Ureter (tissue), 1 donor: ENCODE results near the gene ATOX1. TPM values are rescaled to one million over a fixed set of nuclear protein-coding genes. Genes with fewer than 3 reads are reported as not detected.

Experiments used
- DNase-seq: peaks from one replicate; pipeline ENCODE4 v3.0.0-alpha.2; 2020; ENCODE audit warnings: low spot score
- total RNA-seq: library from RNA; stranded (reverse); gene quantifications from one replicate; pipeline ENCODE4 v1.2.4, GENCODE V29; 2023
- donor health status: DM: yes; HTN: yes; CAD: no.

The ATOX1 gene
- total RNA-seq, 1 donor from 2014 or later = 88.6 TPM

DNA sequence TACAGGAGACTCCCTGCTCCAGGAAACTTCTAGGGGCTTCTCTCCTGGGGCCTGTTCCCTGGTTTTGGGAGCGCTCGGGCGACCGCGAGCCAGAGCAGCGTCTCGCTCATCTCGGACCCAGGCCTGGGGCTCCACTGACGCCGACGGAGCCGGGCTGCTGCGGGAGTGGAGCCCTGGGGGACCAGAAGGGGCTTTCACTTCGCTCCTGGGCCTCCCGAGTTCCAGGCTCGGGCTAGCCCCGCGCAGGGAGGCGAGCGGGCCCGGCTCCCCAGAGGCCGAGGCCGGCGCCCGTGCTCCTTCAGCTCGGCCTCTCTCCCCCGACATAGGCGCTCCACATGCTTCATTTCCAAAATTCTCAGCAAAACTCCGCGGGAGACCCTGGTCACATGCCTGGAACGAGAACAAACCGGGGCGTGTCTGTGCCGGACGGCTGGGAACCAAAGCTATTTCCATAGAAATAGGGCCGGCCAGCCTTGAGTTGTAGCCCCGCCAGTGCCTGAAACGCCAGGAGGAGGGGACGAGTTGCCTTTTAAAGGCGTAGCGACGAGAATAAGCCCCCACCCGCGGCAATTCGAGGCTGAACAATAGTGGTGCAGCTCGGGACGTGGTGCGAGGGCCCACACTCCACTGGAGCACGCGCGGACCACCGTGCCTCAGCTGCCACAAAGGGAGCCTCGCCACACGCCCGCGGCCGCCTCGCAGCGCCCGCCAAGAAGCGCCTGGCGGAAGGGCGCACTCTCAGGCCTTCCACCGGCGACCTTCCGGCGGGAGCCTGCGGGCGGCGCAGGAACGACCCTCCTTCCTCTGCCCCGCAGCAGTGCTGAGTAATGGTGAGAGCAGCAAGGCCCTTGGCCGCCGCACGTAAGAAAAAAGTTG is 12.2 kb upstream of the ATOX1 start:
- DNase-seq = peak; percentile 79

DNA sequence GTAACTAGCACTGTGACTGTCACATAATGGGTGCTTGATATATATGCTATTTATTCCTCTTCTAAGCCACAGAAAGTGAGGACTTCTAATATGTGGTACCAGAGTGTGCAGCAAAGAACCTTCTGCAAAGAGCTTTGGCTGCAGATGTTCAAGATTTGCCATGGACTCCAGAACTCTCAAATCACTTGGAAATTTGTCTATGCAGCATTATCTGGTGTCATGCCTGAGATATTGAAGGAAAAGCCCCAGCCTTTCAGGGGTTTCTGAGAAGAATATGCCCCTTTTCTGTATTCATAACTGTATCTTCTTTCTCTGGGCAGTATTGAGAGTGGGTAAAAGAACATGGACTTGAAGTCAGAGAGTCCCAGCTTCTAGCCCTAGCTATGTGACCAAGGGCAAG is 8.5 kb upstream of the ATOX1 start:
- no peak for DNase-seq

DNA sequence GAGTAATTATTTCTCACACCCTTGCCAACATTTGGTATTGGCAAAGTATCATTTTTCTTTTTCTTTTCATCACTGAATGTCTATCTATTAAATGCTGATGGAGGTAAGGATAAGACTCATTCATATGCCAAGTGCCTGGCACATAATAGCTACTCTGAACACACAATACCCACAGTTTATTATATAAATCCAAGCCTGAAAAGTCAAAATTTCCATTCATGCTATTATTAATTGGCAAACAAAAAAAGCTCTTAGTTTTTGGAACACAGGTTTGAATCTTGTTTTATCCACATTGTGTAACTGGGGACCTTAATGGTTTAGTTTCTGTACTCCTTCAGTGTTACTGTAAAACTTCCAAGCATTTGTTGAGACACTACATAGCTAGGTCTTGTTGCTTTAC is 6.4 kb upstream of the ATOX1 start:
- no peak for DNase-seq

DNA sequence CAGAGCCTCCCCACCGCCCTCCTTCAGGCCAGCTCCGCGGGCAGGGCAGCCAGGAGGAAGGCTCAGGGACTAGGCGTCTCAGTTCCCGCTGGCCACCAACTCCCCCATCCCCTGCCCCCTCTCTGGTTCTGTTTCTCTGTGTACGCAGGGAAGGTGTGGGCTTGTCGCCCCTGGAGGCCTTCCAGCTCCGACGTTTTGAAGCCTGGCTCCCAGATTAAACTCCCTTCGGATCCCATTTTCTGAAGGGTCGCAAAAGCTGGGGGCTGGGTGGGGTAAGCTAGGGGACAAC is 346 bp downstream of the ATOX1 start:
- no peak for DNase-seq

DNA sequence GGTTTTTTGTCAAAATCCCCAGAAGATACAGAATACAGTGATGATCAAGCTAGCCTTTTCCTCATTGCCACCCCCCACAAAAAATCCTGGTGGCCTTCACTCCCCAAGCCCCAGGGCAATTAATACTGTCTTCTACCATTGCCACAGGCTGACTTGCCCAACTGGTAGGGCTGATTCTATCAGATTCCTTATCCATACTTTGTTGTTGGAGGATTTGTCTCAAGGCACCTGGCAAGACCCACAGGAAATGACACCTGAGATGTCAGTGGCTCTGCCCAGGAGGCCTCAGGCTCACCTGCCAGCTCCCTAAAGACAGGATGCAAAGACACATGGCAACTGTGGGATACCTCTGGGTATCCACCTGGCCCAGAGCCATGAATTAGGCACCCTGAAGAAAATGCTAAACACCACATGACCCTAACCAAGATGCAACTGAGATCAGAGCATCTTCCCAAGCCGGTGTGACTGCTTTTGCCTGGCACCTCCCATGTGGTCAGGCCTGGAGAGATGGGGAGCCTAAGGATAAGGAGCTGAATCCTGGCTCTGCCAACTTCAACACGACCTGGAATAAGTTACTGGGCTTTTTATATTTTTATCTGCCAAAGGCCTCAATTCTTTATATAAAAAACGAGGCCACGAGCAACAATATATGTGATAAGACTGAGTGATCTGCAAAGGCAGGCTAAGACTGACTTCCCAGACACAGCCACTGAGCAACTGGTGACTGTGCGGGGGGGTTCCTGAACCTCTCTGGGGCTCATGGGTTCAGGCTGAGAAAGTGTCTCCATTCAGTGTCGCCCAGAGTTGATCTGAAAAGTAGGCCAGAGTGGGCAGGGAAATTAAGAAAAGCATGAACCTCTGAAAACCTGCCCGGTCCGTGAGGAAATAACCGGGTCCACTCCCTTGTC is 944 bp downstream of the ATOX1 start:
- no peak for DNase-seq

DNA sequence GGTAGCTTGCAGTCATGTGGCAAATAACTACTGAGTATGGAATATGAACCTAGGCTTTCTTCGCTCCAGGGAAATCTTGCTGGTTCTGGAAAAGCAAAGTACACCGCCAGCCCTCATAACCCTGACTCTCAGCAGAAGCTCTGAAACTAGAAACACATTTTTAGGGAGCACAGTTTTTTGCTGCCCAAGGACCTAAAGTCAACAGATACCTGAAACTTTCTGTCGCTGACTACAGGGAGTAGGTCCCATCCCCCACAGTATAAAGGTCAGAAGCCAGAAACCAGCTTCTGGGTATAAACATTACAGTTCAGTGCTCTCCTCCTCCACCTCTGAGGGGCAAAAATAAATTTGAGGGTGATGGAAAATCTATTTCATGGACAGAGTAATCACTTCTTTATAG is 3.0 kb downstream of the ATOX1 start:
- no peak for DNase-seq

DNA sequence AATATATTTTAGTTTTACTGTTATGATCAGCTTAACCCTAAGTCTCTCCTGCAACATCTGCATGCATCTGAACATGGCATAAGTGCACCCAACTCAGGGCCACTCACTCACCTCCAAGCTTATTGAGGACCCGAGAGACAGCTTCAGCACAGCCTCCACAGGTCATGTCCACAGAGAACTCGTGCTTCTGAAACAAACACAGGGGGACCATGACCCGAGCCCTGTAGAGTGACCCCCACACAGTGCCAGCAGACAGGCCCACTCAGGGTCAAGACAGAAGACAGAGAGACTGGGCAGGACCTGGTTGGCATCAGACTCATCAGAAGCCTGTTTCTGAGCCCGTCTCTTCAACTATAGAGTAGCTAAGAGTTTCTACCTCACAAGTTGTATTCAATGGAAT is 6.8 kb downstream of the ATOX1 start:
- DNase-seq = no peak

DNA sequence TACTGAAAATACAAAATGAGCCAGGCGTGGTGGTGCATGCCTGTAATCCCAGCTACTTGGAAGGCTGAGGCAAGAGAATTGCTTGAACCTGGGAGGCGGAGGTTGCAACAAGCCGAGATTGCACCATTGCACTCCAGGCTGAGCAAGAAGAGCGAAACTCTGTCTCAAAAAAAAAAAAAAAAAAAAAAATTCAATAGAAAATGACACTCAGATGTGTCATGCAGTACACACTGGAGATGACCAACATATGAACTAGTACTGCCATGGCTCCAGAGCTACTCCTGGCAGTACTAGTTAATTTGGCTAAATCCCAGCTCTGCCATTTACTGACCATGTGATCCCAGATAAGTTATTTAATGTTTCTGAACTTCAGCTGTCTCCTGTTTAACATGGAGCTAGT is 7.3 kb downstream of the ATOX1 start:
- no peak for DNase-seq

DNA sequence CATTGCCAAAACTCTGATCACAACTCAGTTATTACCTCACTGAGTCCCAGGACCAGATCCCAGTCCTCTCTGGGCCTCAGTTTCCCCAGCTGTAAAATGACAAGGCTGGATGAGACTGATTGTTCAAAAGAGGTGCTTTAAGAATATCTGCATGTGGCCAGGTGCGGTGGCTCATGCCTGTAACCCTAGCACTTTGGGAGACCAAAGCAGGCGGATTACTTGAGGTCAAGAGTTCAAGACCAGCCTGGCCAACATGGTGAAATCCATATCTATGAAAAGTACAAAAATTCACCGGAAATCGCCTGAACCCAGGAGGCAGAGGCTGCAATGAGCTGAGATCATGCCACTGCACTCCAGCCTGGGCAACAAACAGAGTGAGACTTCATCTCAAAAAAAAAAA is 8.3 kb downstream of the ATOX1 start:
- DNase-seq = no peak

DNA sequence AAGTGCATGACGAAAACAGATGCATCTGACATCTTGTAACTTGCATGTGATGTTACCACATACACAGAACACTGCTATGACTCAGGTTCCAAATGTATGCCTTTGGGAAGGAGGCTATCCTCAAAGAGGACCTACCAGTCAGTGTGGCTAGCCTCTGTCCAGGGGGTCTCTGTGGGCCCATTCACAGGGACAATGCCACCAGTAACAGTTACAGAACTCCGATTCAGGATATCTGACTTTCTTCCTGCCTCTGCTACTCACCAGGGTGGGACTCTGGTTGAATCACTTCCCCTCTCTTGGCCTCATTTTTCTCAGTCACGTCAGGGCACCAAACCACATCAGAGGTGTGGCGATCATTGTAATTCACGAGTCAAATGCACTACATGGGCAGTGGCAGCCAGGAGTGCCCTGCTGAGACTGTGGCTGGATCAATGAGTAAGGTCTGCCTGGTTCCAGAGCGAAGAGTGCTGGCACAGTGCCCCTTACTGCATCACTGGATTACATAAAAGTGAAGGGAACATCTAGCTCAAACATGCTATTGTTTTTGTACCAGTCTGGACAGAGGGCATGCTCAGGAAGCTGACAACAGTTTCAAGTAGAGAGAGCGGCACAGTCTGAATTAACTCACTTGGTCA is 13.2 kb downstream of the ATOX1 start:
- peak; percentile 66 for DNase-seq

DNA sequence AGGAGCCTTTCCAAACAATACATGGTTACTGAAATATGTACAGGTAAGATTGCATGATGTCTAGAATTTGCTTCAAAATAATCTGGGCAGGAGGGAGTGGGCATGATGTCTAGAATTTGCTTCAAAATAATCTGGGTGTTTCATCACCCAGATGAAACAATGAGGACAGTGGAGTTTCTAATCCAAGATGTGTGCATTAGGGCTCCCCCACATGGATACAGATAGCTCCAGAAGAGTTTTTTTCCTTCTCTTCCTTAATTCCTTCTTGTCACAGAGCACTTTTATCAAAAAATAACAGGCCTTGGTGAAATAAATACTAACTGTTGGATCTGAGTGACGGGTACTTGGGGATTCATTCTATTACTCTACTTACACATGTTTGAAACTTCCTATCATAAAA is 14.9 kb downstream of the ATOX1 start:
- no peak for DNase-seq

DNA sequence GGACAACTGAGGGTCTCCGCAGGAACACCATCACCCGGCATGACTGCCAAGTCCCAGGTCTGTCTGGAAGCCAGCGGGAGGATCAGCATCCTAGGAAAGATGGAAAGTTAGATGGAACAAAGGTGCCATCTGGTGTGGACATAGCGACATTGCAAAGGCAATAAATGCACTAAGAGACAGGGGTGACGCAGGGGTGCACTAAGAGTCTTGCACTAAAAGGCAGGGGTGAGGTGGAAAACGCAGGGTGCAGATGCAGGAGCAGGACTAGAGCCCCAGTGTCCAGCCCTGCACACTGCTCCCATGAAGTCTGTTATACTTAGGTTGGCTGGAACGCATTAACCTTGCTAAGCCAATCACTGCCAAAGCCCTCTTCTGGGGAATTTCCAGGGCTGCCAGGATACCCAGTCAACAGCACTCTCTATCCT is 15.5 kb downstream of the ATOX1 start:
- DNase-seq = peak; percentile 54

DNA sequence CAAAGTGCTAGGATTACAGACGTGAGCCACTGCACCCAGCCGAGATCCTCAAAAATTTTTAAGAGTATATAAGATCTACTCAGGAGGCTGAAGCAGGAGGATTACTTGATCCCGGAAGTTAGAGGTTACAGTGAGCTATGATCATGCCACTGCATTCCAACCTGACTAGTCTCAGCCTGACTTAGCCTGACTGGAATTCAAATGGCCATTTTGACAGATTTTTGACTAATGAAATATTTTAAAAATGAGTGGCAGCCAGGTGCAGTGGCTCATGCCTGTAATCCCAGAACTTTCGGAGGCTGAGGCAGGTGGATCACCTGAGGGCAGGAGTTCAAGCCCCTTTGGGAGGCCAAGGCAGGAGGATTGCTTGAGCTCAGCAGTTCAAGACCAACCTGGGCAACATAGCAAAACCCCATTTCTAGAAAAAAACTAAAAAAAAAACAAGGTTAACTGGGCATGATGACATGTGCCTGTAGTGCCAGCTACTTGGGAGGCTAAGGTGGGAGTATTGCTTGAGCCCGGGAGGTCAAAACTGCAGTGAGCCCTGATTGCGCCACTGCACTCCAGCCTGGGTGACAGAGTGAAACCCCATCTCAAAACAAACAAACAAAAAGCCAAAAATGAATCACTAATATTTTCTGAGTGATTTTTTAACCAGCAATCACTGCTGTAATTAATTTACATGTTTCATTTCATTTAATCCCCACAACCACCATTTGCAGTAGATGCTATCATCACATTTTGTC is 16.6 kb downstream of the ATOX1 start:
- no peak for DNase-seq

DNA sequence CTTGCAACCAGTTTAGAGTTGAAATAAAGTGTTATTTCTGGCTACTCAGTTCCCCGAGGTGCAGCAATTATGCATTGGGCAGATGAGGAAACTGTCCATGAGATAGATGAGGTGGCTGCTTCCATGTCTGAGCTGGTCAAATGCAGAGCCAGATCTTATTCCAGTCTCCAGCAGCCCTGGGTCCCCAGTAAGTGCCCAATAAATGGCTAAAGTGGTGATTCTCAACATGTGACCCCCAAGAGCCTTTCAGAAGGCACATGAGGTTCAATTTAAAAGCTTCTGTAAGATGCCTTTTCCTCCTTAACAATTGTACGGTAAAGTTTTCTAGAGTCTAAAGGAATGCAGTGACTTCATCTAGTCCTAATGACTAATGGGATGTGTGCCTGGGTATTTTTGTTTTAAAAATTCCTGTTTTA is 17.5 kb downstream of the ATOX1 start:
- DNase-seq = no peak

DNA sequence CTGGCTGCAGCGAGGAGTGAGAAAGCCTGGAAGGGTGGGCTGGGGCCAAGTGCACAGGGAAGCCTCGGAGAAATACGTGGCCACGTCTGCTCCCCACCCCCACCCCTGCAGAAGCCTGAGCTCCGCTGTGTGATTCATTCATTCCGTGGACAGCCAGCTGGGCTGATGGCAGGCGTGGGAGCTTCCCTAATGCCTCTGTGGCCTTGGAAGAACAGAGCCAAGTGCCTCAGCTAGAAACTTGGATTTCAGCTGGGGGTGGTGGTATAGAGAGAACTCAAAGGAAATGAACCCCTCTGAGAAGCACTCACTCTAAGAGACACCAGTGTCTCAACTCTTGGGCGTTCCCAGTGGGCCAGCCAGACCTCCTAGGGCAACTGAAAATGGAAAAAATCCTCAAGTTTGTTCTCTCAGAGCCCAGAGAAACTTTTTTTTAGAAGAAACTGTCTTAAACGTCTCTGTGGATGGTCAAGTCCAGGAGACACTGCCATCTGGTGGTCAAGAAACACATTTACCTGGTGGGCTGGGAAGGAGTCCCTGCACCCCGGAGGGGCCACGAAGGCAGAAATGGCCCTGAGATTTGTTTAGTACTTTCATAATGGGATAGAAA is 18.0 kb downstream of the ATOX1 start:
- peak; percentile 68 for DNase-seq

DNA sequence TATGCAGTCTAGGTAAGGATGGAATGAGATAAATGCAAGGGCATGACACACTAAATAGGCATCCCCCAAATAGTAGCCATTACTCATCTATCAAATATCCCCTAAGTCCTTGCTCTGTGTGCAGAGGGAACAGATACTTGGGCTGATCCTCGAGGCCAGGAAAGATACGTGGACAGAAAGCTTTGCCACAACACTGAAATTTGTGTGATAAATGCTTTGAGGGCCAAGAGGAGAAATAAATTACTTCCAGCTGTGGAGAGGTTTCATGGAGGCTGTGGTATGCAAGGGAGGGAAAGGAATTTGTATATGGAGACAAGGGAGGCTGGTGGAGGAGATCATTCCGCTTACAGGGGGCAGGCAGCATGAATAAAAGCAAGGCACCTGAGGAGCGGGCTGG is 18.5 kb downstream of the ATOX1 start:
- no peak for DNase-seq

DNA sequence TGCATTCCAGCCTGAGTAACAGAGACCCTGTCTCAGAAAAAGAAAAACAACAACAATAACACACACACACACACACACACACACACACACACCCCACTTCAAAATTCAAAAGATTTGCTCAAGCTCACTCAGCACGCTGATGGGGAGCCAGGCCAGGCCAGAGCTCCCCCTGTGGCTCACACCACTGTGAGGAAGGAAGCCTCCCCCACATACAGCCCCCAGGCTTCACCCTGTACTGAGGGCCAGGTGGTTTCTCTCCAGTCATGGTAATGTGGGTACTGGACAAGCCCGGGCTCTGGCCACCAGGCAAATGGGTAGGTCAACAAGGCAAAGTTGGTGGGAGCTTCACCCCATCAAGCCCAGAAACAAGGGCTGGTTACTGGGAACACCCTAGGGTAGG is 19.0 kb downstream of the ATOX1 start:
- no peak for DNase-seq

DNA sequence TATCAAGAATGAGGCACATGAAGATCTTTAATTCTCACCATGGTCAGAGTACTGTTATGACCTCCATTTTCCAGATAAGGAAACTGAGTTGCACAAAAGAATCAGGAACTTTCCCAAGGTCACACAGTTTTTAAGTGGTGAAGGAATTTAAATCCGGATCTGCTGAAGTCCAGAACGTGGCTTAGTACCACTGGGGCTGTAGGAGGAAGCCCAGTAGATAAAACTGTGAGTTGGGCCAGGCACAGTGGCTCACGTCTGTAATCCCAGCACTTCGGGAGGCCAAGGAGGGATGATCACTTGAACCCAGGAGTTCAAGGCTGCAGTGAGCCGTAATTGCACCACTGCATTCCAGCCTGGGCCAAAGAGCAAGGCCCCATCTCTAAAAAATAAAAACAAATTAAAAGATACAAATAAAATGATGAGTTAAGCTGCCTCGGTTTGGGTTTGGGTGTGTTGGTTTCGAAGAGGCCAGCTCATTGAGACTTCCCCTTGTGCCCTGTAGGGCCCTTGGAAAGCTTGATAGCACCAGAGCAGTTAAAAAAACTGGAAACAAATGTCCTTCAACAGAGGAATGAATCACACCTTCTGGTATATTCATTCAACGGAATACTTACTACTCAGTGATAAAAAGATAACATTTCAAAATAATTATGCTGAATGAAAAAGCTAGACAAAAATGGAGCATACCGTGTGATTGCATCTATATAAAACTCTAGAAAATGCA is 20.1 kb downstream of the ATOX1 start:
- DNase-seq = no peak

DNA sequence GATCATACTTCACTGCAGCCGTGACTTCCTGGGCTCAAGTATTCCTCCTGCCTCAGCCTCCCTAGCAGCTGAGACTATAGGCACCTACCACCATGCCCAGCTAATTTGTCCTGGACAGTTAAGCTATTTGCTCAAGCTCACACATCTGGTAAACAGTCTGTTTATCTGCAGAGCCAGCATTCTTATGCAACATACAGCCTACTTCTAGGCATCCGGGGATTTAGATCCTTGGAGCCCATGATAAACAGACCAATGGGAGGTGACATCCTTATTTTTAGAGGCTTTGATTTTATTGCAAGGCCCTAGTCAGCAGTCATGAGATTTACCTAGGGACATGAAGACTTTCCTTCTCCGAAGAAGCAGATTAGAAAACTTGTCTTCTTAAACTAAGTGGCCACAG is 21.0 kb downstream of the ATOX1 start:
- no peak for DNase-seq

DNA sequence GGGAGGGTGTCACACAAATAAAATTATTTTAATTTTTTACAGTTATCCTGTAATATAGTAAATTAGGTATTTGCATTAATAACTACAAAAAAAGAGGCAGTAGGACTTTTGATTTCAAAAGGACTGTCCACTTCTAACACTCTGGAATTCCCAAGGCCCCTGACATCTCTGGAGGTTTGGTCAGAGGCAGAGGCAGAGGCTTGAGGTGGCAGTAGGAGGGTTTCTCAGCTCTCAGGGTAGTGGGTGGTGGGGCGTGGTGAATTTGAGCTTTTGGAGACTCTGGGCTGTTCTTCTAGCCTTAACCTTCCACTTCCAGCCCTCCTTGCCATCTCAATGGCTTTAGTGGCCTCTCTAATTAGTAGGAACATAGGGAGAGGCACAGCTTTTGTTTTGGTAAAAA is 22.8 kb downstream of the ATOX1 start:
- DNase-seq = no peak

DNA sequence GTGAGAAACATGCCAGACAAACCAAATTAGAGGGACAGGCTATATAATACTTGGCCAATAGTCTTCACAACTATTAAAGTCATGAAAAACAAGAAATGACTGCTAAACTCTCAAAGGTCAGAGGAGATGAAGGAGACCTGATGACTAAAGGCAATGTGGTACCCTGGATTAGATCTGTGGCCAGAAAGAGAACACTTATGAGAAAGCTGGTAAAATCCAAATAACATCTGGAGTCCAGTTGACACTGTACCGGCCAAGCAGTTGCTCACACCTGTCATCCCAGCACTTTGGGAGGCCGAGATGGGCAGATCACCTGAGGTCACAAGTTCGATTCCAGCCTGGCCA is 24.4 kb downstream of the ATOX1 start:
- no peak for DNase-seq
